Thyroid gland (tissue), 4 donors: ENCODE measurements around the gene INO80C. TPM values are rescaled to one million over a fixed set of nuclear protein-coding genes. Genes with fewer than 3 reads are reported as not detected.

ENCODE experiments used
- DNase-seq, 2 donors: peaks; one replicate each; pipeline ENCODE4 v3.0.0-alpha.2; 2019
- H3K27ac ChIP-seq, 3 donors: fragments of 200-600 bp; sonication (generic); 1 replicate in 2 of 3; 2 replicates in 1 of 3; pipeline ENCODE4 v1.5.1; 2016 to 2019; ENCODE audit warnings: mild to moderate bottlenecking in 1 of 3, moderate library complexity in 1 of 3
- H3K27me3 ChIP-seq: fragments of 200-600 bp; sonication (generic); one replicate; pipeline ENCODE4 v1.5.1; 2019
- H3K36me3 ChIP-seq, 2 donors: fragments of 200-600 bp; sonication (generic); one replicate each; pipeline ENCODE4 v1.5.1; 2016 to 2019
- H3K4me1 ChIP-seq, 2 donors: fragments of 200-600 bp; sonication (generic); one replicate each; pipeline ENCODE4 v1.5.1; 2017 to 2019
- H3K4me3 ChIP-seq, 3 donors: fragments of 200-600 bp; sonication (generic); replicated peaks in 1 of 3; 1 replicate in 2 of 3; 2 replicates in 1 of 3; pipeline ENCODE4 v1.5.1; 2016; ENCODE audit warnings: mild to moderate bottlenecking in 1 of 3
- H3K9me3 ChIP-seq: fragments of 200-600 bp; sonication (generic); one replicate; pipeline ENCODE4 v1.5.1; 2017
- POLR2A ChIP-seq, 2 donors: fragments of 450-650 bp; IDR thresholded peaks; one replicate each; pipeline ENCODE4 v1.6.1; 2017; ENCODE audit warnings: antibody characterized with exemption in 2 of 2, mild to moderate bottlenecking in 2 of 2, moderate library complexity in 1 of 2
- WGBS, 2 donors: methylation state at CpG; one replicate each; pipeline ENCODE4 v1.1.5; 2017; 5-methylcytosine and 5-hydroxymethylcytosine counted together
- intact Hi-C: fragments of 100-400 bp; cut with DNase I; formaldehyde crosslinking; loops from one replicate; pipeline ENCODE4 v1.15.1; 2023
- total RNA-seq, 4 donors: library from RNA; depleted of rRNA; stranded (reverse); fragments of >200 nt; gene quantifications; one replicate each; pipeline ENCODE4 v1.2.3, GENCODE V29; 2016
- TF ChIP-seq, protein P1 (sequence below), 6 experiments: fragments of 200-600 bp in 3 of 6; fragments of 450-650 bp in 3 of 6; sonication (generic) in 3 of 6; IDR thresholded peaks; one replicate each; pipeline ENCODE4 v1.5.1; 2016 to 2019; ENCODE audit warnings: antibody characterized with exemption in 6 of 6, mild to moderate bottlenecking in 2 of 6, inconsistent platforms in 1 of 6, moderate library complexity in 1 of 6

INO80C gene
- total RNA-seq, 4 donors from 2014 or later: 5.1 to 19.3 (median 8.2) TPM

DNA sequence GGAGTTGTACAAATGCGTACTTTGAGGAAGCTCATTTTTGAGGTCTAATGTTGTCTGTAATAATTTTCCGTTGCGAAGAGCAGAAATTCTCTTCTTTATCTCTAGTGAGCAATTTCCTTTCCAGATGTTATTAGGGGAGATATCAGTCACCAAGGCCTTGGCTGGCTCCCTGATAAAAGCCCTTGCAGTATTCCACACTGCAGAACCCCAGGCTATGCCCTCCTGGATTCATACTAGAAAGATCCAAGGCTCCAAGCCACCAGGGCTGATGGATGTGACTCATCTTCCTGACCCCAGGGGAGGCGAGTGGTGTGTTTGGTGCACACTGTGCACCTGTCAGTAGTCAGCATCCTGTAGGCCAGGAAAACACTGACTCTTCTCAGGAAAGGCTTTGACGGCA lies 34.7 kb downstream of the INO80C start:
- no peak overlapping the region for H3K4me3 ChIP-seq
- H3K4me1 ChIP-seq: peaks cover 0 to 16% of the 10 kb centered on the region in 2 donors
- intact Hi-C loops: no loop called here
- DNase-seq: peak; percentile 9 to 25
- no peaks in the 10 kb centered on the region for H3K27me3 ChIP-seq
- TF ChIP-seq POLR2A (IDR thresholded peaks at IDR 0.05): no peak
- TF ChIP-seq, protein P1, sequence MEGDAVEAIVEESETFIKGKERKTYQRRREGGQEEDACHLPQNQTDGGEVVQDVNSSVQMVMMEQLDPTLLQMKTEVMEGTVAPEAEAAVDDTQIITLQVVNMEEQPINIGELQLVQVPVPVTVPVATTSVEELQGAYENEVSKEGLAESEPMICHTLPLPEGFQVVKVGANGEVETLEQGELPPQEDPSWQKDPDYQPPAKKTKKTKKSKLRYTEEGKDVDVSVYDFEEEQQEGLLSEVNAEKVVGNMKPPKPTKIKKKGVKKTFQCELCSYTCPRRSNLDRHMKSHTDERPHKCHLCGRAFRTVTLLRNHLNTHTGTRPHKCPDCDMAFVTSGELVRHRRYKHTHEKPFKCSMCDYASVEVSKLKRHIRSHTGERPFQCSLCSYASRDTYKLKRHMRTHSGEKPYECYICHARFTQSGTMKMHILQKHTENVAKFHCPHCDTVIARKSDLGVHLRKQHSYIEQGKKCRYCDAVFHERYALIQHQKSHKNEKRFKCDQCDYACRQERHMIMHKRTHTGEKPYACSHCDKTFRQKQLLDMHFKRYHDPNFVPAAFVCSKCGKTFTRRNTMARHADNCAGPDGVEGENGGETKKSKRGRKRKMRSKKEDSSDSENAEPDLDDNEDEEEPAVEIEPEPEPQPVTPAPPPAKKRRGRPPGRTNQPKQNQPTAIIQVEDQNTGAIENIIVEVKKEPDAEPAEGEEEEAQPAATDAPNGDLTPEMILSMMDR (IDR thresholded peaks at IDR 0.05): no peak
- H3K9me3 ChIP-seq: no peaks in the 10 kb centered on the region
- 77 to 78% methylated on average over 5 of the region's 5 CpGs for WGBS, 2 donors
- peak overlapping the region in 1 of 3 donors; percentile 27 for H3K27ac ChIP-seq
- H3K36me3 ChIP-seq: no peaks in the 10 kb centered on the region

DNA sequence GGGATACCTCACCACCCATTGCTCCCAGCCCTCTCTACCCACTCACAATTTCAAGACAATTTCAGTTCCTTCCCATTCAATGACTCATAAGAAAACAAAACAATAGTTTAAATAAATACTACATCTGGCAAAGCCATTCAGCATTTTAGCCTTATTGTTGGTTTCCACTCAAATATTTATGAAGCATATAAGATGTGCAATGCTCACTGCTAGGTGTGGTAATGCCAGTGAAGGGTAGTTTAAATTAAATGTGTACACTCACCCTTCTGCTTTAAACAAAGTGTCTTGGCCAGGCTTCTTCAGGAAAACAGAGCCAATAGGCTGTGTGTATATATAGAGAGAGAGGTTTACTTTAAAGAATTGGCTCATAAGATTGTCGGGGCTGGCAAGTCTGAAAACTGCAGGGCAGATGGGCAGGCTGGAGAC lies 37.0 kb downstream of the INO80C start:
- no peak for DNase-seq
- H3K4me1 ChIP-seq: peaks cover 0 to 12% of the 10 kb centered on the region in 2 donors
- no peaks in the 10 kb centered on the region for H3K36me3 ChIP-seq
- H3K27me3 ChIP-seq: no peaks in the 10 kb centered on the region
- 61 to 72% methylated on average over 1 of the region's 1 CpG for WGBS, 2 donors
- intact Hi-C loops: no loop called here
- no peak overlapping the region for H3K4me3 ChIP-seq
- TF ChIP-seq, protein P1 (IDR thresholded peaks at IDR 0.05): no peak
- TF ChIP-seq POLR2A (IDR thresholded peaks at IDR 0.05): no peak
- H3K27ac ChIP-seq: no peak overlapping the region
- no peaks in the 10 kb centered on the region for H3K9me3 ChIP-seq

DNA sequence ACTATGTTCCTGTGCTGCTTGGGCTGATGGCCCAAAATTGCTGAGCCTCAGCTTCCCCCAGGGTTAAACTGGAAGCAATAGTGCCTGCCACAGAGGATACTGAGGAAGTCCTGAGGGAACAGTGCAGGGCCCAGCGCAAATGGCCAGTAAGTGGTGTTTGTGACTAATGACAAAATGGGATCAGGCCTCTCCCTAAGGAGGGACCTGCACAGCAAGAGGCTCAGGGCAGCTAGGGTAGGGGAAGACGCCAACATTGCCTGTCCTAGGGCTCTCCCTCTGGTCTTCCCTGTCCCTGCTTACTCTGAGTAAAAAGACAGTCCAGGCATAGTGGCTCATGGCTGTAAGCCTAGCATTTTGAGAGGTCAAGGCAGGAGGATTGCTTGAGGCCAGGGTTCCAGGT lies 37.8 kb downstream of the INO80C start:
- H3K36me3 ChIP-seq: no peaks in the 10 kb centered on the region
- DNase-seq: no peak
- no peaks in the 10 kb centered on the region for H3K9me3 ChIP-seq
- no peak overlapping the region for H3K4me3 ChIP-seq
- H3K27ac ChIP-seq: no peak overlapping the region
- H3K4me1 ChIP-seq: peaks cover 0 to 12% of the 10 kb centered on the region in 2 donors
- intact Hi-C loops: no loop called here
- H3K27me3 ChIP-seq: no peaks in the 10 kb centered on the region
- 95 to 100% methylated on average over 2 of the region's 2 CpGs for WGBS, 2 donors
- TF ChIP-seq POLR2A (IDR thresholded peaks at IDR 0.05): no peak
- TF ChIP-seq, protein P1 (IDR thresholded peaks at IDR 0.05): no peak

DNA sequence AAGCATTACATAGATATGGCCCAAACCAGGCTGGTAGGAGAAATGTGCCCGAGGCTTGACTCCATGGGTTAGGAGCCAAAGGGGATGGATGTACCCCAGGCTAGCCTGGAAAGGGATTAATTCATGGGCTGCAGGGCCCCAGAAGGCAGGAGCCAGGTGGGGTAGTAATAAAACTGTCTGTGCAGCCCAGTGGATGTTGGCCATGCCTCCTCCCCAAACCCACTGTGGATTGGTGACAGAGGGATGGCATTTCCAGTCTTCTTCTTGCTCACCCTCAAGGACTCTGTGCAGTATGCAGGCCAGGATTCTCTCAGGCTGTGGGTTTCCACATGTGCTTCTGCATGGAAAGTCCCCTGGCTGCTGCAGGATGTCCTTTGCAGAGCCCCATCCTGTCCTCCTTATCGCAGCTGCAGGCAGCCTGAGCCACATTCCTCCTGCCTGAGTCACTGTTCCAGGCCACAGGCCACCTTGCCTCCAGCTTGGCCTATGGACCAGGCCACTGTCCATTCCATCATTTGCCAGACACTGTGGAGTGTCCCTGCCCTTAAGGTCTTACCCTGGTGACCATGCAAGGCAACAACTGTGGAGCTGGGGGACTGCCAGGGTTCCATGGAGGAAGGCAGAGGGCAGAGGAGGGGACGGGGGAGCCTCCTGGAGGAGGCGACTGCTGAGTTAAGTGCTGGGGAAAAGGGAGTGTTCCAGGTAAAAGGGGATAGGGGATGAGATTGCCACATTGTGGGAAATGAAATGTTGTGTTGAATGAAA lies 38.9 kb downstream of the INO80C start:
- no peak overlapping the region for H3K4me3 ChIP-seq
- H3K36me3 ChIP-seq: no peaks in the 10 kb centered on the region
- no peak for TF ChIP-seq POLR2A (IDR thresholded peaks at IDR 0.05)
- TF ChIP-seq, protein P1 (IDR thresholded peaks at IDR 0.05): no peak
- peak overlapping the region in 1 of 3 donors; percentile 31 for H3K27ac ChIP-seq
- peak; percentile 15 to 35 for DNase-seq
- 75 to 83% methylated on average over 3 to 4 of the region's 4 CpGs for WGBS, 2 donors
- H3K27me3 ChIP-seq: no peaks in the 10 kb centered on the region
- H3K4me1 ChIP-seq: peaks cover 0 to 12% of the 10 kb centered on the region in 2 donors
- intact Hi-C loops: no loop called here
- H3K9me3 ChIP-seq: no peaks in the 10 kb centered on the region

DNA sequence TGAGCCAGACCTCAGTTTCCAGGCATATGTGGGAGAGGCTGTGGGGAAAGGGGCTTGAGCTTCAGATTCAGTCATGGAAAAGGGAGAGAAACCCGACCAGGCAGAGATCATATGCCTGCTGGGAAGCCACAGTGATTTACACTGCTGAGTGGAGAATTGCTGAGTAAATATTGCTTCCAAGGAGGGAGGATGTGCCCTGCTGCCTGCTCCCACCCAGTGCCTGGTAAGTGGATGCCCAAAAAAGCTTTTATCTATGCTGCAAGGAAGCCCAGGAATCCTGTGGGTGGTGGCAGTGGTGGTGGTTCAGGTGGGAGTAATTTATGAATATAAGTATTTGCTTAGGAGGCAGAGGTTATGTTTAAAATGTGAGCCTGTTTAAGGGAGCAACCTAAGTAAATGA lies 39.5 kb downstream of the INO80C start:
- intact Hi-C loops: no loop called here

More for the DNA sequence above, 39.5 kb downstream of the INO80C start:
- H3K27ac ChIP-seq: peak overlapping the region in 1 of 3 donors; percentile 31
- WGBS, 2 donors: 60 to 65% methylated on average over 1 of the region's 1 CpG
- no peak overlapping the region for H3K4me3 ChIP-seq
- no peaks in the 10 kb centered on the region for H3K36me3 ChIP-seq
- no peak for DNase-seq
- peaks cover 0 to 12% of the 10 kb centered on the region in 2 donors for H3K4me1 ChIP-seq
- no peaks in the 10 kb centered on the region for H3K27me3 ChIP-seq
- no peaks in the 10 kb centered on the region for H3K9me3 ChIP-seq
- no peak for TF ChIP-seq POLR2A (IDR thresholded peaks at IDR 0.05)
- TF ChIP-seq, protein P1 (IDR thresholded peaks at IDR 0.05): no peak
